Activated CD8-positive, alpha-beta T cell treated with anti-CD3 and anti-CD28 coated beads for 36 hours (primary cell): ENCODE results near the gene NAT14. TPM values are rescaled to one million over a fixed set of nuclear protein-coding genes. Genes with fewer than 3 reads are reported as not detected.

ENCODE experiments used
- ATAC-seq: fragments of 200-7000 bp; cut with Tn5 transposase; one replicate; pipeline ENCODE4 v1.10.0; 2021; ENCODE audit warnings: mild to moderate bottlenecking, moderate library complexity
- CTCF ChIA-PET: fragments of 350-600 bp; sonication (Branson Sonifier 250); formaldehyde crosslinking; loops from one replicate; lab custom pipeline; 2021; ENCODE audit warnings: antibody characterized with exemption; lab: Charles Lee
- POLR2A ChIA-PET: fragments of 350-600 bp; sonication (Branson Sonifier 250); formaldehyde crosslinking; loops from one replicate; lab custom pipeline; 2021; ENCODE audit warnings: antibody characterized with exemption; lab: Charles Lee
- DNase-seq: peaks from one replicate; pipeline ENCODE4 v3.0.0-alpha.2; 2020
- H3K27ac Mint-ChIP-seq: one replicate; pipeline ENCODE4 v1.8.0; 2021; ENCODE audit warnings: mild to moderate bottlenecking, mixed read lengths
- H3K27me3 Mint-ChIP-seq: one replicate; pipeline ENCODE4 v1.8.0; 2021; ENCODE audit warnings: mixed read lengths
- H3K36me3 Mint-ChIP-seq: one replicate; pipeline ENCODE4 v1.8.0; 2021; ENCODE audit warnings: low read depth, mixed read lengths
- H3K4me1 Mint-ChIP-seq: one replicate; pipeline ENCODE4 v1.8.0; 2021; ENCODE audit warnings: low read depth, mixed read lengths
- H3K4me3 Mint-ChIP-seq: one replicate; pipeline ENCODE4 v1.8.0; 2021; ENCODE audit warnings: mild to moderate bottlenecking, moderate library complexity, mixed read lengths
- H3K9me3 Mint-ChIP-seq: one replicate; pipeline ENCODE4 v1.8.0; 2021; ENCODE audit warnings: mixed read lengths
- intact Hi-C: fragments of 100-400 bp; cut with micrococcal nuclease; formaldehyde crosslinking; loops from one replicate; pipeline ENCODE4 v1.10.0; 2022
- total RNA-seq, 2 experiments: library from RNA; stranded (reverse); gene quantifications; one replicate each; pipeline ENCODE4 v1.2.3, GENCODE V29; 2021
- TF ChIP-seq, protein P1 (sequence below): fragments of 200-600 bp; IDR thresholded peaks from one replicate; pipeline ENCODE4 v1.8.0; 2022; ENCODE audit warnings: antibody characterized with exemption, mild to moderate bottlenecking

The NAT14 gene
- total RNA-seq, 2 experiments from 2014 or later = 18.9 to 19.9 TPM

GRCh38 chr19:55525289-55526101 lies 40.5 kb downstream of the NAT14 start:
- Mint-ChIP-seq H3K36me3 (no peaks in the 10 kb centered on the region), H3K4me1 (no peaks in the 10 kb centered on the region)
- CTCF ChIA-PET = interaction anchor here (1.1 to 1.3 kb wide), 3 partner anchors 22 to 107 kb away, joined by 3 to 4 read pairs (median 4); no protein-coding TSS in a partner anchor

GRCh38 chr19:55526216-55527196 lies 41.5 kb downstream of the NAT14 start:
- H3K27me3 Mint-ChIP-seq = peaks cover 2% of the 10 kb centered on the region
- no peaks in the 10 kb centered on the region for H3K9me3 Mint-ChIP-seq
- H3K4me1 Mint-ChIP-seq = no peaks in the 10 kb centered on the region
- POLR2A ChIA-PET = no interaction called here
- TF ChIP-seq, protein P1, sequence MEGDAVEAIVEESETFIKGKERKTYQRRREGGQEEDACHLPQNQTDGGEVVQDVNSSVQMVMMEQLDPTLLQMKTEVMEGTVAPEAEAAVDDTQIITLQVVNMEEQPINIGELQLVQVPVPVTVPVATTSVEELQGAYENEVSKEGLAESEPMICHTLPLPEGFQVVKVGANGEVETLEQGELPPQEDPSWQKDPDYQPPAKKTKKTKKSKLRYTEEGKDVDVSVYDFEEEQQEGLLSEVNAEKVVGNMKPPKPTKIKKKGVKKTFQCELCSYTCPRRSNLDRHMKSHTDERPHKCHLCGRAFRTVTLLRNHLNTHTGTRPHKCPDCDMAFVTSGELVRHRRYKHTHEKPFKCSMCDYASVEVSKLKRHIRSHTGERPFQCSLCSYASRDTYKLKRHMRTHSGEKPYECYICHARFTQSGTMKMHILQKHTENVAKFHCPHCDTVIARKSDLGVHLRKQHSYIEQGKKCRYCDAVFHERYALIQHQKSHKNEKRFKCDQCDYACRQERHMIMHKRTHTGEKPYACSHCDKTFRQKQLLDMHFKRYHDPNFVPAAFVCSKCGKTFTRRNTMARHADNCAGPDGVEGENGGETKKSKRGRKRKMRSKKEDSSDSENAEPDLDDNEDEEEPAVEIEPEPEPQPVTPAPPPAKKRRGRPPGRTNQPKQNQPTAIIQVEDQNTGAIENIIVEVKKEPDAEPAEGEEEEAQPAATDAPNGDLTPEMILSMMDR = no peak
- CTCF ChIA-PET = interaction anchor here (1.1 to 1.3 kb wide), 3 partner anchors 23 to 106 kb away, joined by 3 to 4 read pairs (median 4); no protein-coding TSS in a partner anchor
- intact Hi-C loops = no loop called here
- H3K36me3 Mint-ChIP-seq = no peaks in the 10 kb centered on the region
- DNase-seq (no peak), ATAC-seq (no peak)
- no peak overlapping the region for H3K27ac Mint-ChIP-seq
- H3K4me3 Mint-ChIP-seq = no peak overlapping the region

More at GRCh38 chr19:55525289-55526101, 40.5 kb downstream of the NAT14 start:
- no peak overlapping the region for H3K27ac Mint-ChIP-seq
- peaks cover 2% of the 10 kb centered on the region for H3K27me3 Mint-ChIP-seq
- no peaks in the 10 kb centered on the region for H3K9me3 Mint-ChIP-seq
- H3K4me3 Mint-ChIP-seq = no peak overlapping the region
- intact Hi-C loops = no loop called here
- ATAC-seq (no peak), DNase-seq (no peak)
- TF ChIP-seq, protein P1 = no peak
- POLR2A ChIA-PET = no interaction called here

DNA sequence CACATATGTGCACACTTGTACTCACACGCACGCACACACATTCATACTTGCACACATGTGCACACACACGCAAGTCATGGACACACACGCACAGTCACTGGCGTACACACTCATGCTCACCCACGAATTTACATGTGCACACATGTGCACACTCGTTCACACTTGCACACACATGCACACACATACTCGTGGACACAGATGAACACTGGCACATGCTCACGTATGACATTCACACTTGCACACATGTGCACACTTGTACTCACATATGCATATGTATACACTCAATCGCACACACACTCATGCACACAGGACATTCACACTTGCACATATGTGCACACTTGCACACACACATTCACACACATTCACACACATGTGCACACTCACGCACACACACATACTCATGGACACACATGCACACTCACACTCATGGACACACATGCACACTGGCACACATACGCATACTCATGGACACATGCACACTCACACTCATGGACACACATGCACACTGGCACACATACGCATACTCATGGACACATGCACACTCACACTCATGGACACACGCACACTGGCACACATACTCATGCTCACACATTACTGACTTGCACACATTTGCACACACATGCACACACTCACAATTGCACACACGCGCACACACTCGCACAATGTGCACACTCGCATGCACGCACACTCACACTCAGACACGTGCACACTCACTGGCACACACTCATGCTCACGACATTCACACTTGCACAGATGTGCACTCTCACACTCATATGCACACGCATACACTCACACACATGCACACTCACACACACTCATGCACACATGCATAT lies 42.4 kb downstream of the NAT14 start:
- DNase-seq = no peak
- intact Hi-C loops = no loop called here
- Mint-ChIP-seq H3K36me3 (no peaks in the 10 kb centered on the region), H3K4me1 (no peaks in the 10 kb centered on the region), H3K27ac (no peak overlapping the region), H3K9me3 (no peaks in the 10 kb centered on the region), H3K27me3 (peaks cover 2% of the 10 kb centered on the region), H3K4me3 (no peak overlapping the region)
- no peak for ATAC-seq
- TF ChIP-seq, protein P1 = no peak
- CTCF ChIA-PET = no interaction called here
- POLR2A ChIA-PET = no interaction called here

DNA sequence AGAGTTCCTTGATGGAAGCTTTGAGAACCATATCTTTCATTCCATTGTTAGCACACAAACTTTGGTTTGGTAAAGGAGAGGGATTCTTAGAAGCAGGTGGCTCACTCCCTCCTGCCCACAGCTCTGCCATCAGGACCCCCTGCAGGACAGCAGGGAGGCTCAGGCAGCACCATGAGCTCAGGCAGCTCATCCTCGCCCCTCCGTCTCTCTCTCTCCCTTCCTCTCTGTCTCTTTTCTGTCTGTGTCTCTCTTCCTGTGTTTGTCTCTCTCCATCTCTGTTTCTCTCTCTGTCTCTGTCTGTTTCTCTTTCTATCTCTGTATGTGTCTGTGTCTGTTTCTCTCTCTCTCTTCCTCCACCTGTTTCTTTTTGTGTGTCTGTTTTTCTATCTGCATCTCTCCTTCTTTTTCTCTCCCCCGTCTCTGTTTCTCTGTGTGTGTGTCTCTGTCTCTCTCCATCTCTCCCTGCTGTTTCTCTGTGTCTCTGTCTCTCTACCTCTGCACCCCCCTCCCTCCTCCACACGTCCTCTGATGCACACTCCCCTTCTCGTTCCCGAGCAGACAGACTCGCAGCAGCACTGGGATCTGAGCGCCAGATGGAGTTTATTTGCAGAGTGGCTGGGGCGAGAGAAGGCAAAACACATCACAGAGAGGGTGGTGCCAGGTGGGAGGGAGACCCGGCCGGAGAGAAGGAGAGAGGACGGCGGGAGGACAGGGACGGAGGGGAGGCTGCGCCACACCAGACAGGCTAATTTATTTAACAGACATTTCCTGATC lies 43.2 kb downstream of the NAT14 start:
- peaks cover 2% of the 10 kb centered on the region for H3K27me3 Mint-ChIP-seq
- no peaks in the 10 kb centered on the region for H3K36me3 Mint-ChIP-seq
- POLR2A ChIA-PET = no interaction called here
- no peaks in the 10 kb centered on the region for H3K4me1 Mint-ChIP-seq
- ATAC-seq = no peak
- CTCF ChIA-PET = no interaction called here
- H3K27ac Mint-ChIP-seq = no peak overlapping the region
- intact Hi-C loops = no loop called here
- TF ChIP-seq, protein P1 = no peak
- H3K4me3 Mint-ChIP-seq = no peak overlapping the region
- H3K9me3 Mint-ChIP-seq = no peaks in the 10 kb centered on the region
- DNase-seq = no peak
